Stimulated activated CD8-positive, alpha-beta memory T cell treated with anti-CD3 and anti-CD28 coated beads, Interleukin-2, amount 100 ng/mL, for 48 hours (primary cell): ENCODE measurements around the gene ADM5.

Experiments used
- DNase-seq, 2 donors: peaks; one replicate each; pipeline ENCODE4 v3.0.0-alpha.2; 2020; ENCODE audit warnings: low read depth in 2 of 2

Gene ADM5

GRCh38 chr19:49680421-49681351, 8.7 kb upstream of the ADM5 start:
- DNase-seq = peak; percentile 95 to 96

GRCh38 chr19:49681830-49682229, 7.6 kb upstream of the ADM5 start:
- no peak for DNase-seq

DNA sequence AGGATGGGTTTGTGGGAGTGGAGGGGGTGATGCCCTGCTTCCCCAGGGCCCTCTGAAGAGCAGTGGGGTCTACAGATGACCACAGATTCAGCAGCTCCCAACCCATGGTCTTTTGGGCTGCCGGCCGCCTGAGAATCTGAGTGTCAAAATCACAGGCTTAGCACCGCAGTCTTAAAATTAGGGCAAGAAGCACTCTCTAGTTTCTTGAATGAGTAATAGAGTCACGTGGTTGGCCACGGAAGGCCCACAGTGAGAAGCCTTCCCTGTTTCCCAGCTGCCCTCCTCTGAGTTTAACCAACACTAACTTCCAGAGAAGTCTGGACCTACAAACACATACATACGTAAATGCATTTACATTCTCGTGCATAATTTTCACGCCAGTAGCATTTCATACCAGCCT, 7.1 kb upstream of the ADM5 start:
- DNase-seq = no peak

GRCh38 chr19:49683814-49684250, 5.6 kb upstream of the ADM5 start:
- DNase-seq = no peak

GRCh38 chr19:49684251-49684982, 5.0 kb upstream of the ADM5 start:
- no peak for DNase-seq

DNA sequence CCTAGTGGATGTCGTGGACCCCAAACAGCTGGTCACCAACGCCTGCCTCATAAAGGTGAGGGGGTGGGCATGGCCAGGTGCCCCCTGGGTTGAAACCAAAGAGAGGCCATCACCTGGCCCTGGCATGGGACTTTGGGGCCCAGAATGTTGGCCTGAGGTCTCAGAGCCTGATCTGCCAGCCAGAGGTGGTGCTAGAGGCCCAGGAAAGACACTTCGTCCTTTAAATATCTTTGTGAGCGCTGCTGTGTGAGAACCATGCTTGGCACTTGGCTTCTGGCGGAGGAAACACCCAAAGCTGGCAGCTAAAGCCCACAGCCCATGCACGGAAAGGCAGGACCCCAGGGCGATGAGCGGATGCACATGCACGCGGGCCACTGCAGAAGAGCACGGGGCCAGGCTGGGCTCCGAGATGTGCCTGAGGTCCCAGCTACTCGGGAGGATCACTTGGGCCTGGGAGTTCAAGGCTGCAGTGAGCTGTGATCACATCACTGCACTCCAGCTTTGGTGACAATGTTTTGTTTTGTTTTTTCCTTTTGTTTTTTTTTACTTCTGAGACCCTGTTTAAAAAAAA, 4.3 kb upstream of the ADM5 start:
- no peak for DNase-seq

GRCh38 chr19:49685845-49686332, 3.5 kb upstream of the ADM5 start:
- no peak for DNase-seq

GRCh38 chr19:49686503-49687088, 2.8 kb upstream of the ADM5 start:
- DNase-seq = no peak

DNA sequence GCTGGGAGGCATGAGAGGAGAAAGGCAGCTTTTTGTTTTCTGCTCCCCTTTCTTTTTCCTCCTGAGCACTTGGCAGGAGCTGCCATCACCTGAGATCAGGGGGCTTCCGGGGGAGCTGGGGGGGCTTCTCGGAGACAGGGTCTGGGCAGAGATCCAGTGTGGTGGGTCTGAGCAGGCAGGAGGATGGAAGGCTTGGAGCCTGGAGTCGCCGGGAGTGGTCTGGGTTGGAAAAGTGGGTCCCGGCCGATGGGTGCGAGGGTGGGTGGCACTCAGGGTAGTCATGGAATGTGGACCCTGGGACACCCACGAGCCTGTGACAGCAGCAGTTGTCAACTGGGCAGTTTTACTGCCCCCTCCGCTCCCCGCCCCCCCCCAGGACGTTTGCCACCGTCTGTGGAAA, 2.2 kb upstream of the ADM5 start:
- DNase-seq = no peak

DNA sequence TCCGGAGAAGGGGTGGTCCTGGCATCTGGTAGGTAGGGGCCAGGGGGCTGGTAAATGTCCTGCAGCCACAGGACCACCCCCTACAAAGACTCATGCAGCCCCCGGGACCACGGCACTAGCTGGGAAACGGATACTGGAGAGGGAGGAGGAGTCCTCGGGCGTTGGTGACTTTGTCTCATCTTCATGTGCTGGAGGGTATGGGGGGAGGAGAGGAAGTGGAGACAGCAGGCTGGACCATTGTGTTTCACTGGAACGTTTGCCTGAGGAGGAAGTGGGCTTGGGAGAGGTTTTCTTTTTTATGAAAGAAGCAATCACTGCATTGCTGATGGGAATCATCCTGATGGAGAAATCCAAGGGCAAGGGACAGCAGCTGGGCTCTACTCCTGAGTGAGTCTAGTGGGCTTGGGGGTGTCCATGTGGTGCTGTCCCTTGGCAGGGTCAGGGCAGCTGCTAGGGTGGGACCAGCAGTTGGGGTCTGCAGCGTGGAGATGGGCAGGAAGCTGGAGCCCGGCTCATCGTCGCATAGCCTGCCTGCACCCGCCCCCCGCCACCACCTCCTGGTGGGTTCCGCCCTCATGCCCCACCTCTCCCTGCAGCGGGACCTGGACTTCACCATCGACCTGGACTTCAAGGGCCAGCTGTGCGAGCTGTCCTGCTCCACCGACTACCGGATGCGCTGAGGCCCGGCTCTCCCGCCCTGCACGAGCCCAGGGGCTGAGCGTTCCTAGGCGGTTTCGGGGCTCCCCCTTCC, 1.7 kb upstream of the ADM5 start:
- no peak for DNase-seq

DNA sequence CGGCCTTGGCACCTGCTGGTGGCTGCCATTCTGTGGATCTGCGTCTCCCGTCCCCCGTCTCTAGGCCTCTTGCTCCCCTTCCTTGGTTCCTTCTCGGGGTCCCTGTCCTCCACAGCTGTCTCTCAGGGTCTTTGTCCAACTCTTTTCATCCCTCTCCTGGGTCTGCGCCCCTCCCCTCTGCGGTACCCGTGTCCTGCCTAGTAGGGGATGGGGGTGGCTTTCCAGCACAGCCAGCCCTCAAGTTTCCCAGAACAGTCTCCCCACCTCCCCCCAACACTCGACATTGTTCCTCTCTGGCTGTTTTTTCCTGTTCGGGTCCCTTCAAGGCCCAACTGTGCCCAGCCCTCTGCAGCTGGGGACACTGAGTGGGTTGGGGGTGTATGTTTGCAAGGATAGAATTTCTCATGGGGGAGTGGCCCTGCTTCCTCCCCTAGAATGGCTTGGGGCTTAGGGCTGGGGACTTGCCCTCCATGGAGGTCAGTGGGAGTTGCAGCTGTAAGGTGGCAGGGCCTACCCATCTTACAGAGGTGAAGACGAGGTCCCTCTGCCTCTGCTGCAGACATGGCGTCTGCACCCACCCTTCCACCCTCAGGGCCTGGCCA, 762 bp upstream of the ADM5 start:
- DNase-seq = no peak

DNA sequence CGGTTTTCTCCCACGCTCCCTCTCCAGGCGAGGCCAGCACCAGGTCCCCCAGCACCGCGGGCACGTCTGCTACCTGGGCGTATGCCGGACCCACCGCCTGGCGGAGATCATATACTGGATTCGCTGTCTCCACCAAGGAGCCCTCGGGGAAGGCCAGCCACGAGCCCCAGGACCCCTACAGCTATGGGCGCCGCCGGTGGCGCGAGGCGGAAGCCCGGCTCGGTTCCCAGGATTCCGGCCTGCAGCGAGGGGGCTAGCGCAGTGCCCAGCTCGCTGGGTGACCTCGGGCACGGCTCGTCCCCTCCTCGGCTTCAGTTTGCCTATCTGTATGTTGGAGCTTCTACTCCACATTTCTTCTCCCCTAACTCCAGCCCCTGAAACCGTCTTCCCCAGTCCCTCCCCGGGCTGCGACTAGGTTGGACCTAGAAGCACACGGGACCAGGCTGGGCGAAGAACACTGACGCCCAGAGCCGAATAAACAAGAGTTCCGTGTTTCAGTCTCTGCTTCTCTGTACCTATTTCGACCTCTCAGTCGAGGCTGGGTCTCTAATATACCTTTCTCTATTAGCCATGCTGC, 773 bp downstream of the ADM5 start:
- DNase-seq = no peak

DNA sequence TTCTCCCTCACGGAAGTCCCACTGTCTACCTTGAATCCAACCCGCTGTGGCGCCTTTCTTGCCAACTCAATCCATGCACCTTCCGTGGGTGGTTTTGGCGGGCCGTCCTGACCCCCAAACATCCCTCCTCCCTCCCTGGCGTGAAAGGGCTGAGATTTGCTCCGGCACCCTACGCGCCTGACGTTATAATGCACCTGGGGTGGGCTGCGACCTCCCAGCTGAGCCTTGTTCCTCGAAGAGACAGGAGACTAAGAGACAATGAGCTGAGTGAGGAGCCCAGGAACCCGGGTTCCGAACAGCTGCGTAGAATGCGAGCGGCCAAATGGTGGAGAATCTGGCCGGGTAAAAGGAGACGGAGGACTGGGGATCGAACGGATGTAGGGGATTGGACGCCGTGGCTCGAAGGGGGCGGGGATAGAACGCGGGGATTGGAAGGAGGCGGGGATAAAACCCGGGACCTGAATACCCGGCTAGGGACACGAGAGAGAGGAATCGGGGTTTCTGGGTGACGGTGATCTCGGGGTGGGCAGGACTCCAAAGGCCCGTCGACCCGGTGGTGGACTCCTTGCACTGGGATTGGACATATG, 1.4 kb downstream of the ADM5 start, which contains the start of gene CPT1C:
TSS of gene CPT1C (plus strand) at position 461 of the 587 bp plus-strand sequence. CDS start 1,137 bp downstream, outside the sequence.
- DNase-seq = peak in 1 of 2 donors; percentile 58

DNA sequence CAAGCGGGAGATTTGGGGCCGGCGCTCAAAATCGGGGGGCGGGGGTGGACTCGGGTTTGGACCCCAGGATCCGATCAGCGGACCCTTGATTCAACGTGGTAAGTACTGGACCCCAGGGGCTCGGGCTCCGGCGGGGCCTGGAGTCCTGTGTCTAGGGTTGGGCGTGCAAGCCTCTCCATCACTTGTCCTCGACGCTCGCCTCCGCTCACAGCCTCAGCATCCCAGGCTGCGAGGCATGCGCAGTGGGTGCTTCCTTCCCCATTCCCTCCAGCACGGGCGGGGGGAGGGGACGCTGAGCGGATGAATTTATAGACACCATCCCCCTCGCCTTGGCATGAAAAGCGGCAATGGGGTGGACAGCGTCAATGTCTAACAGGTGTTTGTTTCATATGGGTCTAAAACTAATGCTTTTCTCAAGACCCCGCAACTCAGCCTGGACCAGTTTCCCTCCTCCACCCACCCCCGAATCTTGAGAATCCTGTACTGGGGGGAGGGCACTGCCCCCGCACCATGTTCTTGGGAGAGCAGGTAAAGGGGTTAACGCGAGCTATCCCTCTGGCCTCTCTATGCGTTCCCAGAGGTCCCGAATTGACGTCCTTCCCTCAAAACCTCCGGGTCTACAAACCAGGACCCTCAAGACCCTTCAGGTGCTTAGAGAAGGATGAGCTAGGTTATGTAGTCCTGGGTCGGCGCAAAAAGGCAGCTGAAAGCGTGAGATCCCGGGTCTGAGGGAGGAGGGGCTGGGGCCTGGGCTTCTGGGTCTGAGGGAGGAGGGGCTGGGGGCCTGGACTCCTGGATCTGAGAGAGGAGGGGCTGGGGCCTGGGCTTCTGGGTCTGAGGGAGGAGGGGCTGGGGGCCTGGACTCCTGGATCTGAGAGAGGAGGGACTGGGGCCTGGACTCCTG, 2.1 kb downstream of the ADM5 start:
- no peak for DNase-seq

- no peak for DNase-seq
Measured at GRCh38 chr19:49692147-49692506, 2.7 kb downstream of the ADM5 start.

GRCh38 chr19:49696115-49696514, 6.7 kb downstream of the ADM5 start:
- DNase-seq = no peak

- no peak for DNase-seq
Measured at GRCh38 chr19:49696865-49697264, 7.5 kb downstream of the ADM5 start.

- no peak for DNase-seq
Measured at GRCh38 chr19:49699364-49699763, 10.0 kb downstream of the ADM5 start.

GRCh38 chr19:49700563-49700962, 11.2 kb downstream of the ADM5 start:
- no peak for DNase-seq
